ENCODE results near the gene ZBTB20. TPM values are rescaled to one million over a fixed set of nuclear protein-coding genes. Genes with fewer than 3 reads are reported as not detected.

The ZBTB20 gene
- total and polyA plus RNA-seq, 4 donors, result 0.74 to 77.1 (median 27.9) TPM

GRCh38 chr3:114967168-114967567 lies 179.9 kb downstream of the ZBTB20 start:
- Histone ChIP-seq H3K4me1 (ENCODE audit: control insufficient read depth in 5 of 5, insufficient read depth in 5 of 5, low read length in 5 of 5) (no peaks in the 10 kb centered on the region), H3K36me3 (ENCODE audit: control insufficient read depth in 4 of 4, insufficient read depth in 4 of 4, low read length in 4 of 4) (peaks cover 0 to 2% (median 0%) of the 10 kb centered on the region in 4 donors), H3K4me3 (no peak overlapping the region), H3K27me3 (ENCODE audit: control insufficient read depth in 3 of 3, insufficient read depth in 3 of 3, low read length in 2 of 3) (no peaks in the 10 kb centered on the region), H3K9me3 (ENCODE audit: control insufficient read depth in 4 of 4, insufficient read depth in 3 of 4, low read length in 3 of 4) (no peaks in the 10 kb centered on the region), H3K9ac (ENCODE audit: insufficient read depth in 1 of 2, low read length in 2 of 2) (no peak overlapping the region), H3K27ac (ENCODE audit: low read depth in 1 of 2, low read length in 1 of 2) (no peak overlapping the region)
- WGBS, 2 donors, result 45 to 74% methylated on average over 1 of the region's 1 CpG
- no peak for DNase-seq
- no peak for TF ChIP-seq CTCF (IDR thresholded peaks at IDR 0.05; ENCODE audit: control extremely low read depth, extremely low read depth)
- ATAC-seq (ENCODE audit: insufficient read depth, low FRiP score), result no peak

- H3K4me3 ChIP-seq, result no peak overlapping the region
- no peaks in the 10 kb centered on the region for H3K36me3 ChIP-seq (ENCODE audit: control insufficient read depth in 4 of 4, insufficient read depth in 4 of 4, low read length in 4 of 4)
- no peak overlapping the region for H3K9ac ChIP-seq (ENCODE audit: insufficient read depth in 1 of 2, low read length in 2 of 2)
- no peak for TF ChIP-seq CTCF (IDR thresholded peaks at IDR 0.05; ENCODE audit: control extremely low read depth, extremely low read depth)
- H3K9me3 ChIP-seq (ENCODE audit: control insufficient read depth in 4 of 4, insufficient read depth in 3 of 4, low read length in 3 of 4), result no peaks in the 10 kb centered on the region
- 56 to 75% methylated on average over 2 of the region's 2 CpGs for whole genome bisulfite sequencing, 2 donors
- DNase-seq (no peak), ATAC-seq (ENCODE audit: insufficient read depth, low FRiP score) (no peak)
- H3K27me3 ChIP-seq (ENCODE audit: control insufficient read depth in 3 of 3, insufficient read depth in 3 of 3, low read length in 2 of 3), result no peaks in the 10 kb centered on the region
- peaks cover 0 to 4% (median 0%) of the 10 kb centered on the region in 5 donors for H3K4me1 ChIP-seq (ENCODE audit: control insufficient read depth in 5 of 5, insufficient read depth in 5 of 5, low read length in 5 of 5)
- no peak overlapping the region for H3K27ac ChIP-seq (ENCODE audit: low read depth in 1 of 2, low read length in 1 of 2)
These were observed 184.9 kb downstream of the ZBTB20 start for GRCh38 chr3:114962189-114962588.

GRCh38 chr3:114958930-114959329 lies 188.2 kb downstream of the ZBTB20 start:
- no peak overlapping the region for H3K9ac ChIP-seq (ENCODE audit: insufficient read depth in 1 of 2, low read length in 2 of 2)
- no peak overlapping the region for H3K27ac ChIP-seq (ENCODE audit: low read depth in 1 of 2, low read length in 1 of 2)
- no peak overlapping the region for H3K4me3 ChIP-seq
- DNase-seq, result no peak
- H3K4me1 ChIP-seq (ENCODE audit: control insufficient read depth in 5 of 5, insufficient read depth in 5 of 5, low read length in 5 of 5), result peaks cover 0 to 4% (median 0%) of the 10 kb centered on the region in 5 donors
- no peaks in the 10 kb centered on the region for H3K27me3 ChIP-seq (ENCODE audit: control insufficient read depth in 3 of 3, insufficient read depth in 3 of 3, low read length in 2 of 3)
- peaks cover 0 to 4% (median 2%) of the 10 kb centered on the region in 4 donors for H3K9me3 ChIP-seq (ENCODE audit: control insufficient read depth in 4 of 4, insufficient read depth in 3 of 4, low read length in 3 of 4)
- peaks cover 0 to 5% (median 1%) of the 10 kb centered on the region in 4 donors for H3K36me3 ChIP-seq (ENCODE audit: control insufficient read depth in 4 of 4, insufficient read depth in 4 of 4, low read length in 4 of 4)
- ATAC-seq (ENCODE audit: insufficient read depth, low FRiP score), result no peak
- no peak for TF ChIP-seq CTCF (IDR thresholded peaks at IDR 0.05; ENCODE audit: control extremely low read depth, extremely low read depth)

DNA sequence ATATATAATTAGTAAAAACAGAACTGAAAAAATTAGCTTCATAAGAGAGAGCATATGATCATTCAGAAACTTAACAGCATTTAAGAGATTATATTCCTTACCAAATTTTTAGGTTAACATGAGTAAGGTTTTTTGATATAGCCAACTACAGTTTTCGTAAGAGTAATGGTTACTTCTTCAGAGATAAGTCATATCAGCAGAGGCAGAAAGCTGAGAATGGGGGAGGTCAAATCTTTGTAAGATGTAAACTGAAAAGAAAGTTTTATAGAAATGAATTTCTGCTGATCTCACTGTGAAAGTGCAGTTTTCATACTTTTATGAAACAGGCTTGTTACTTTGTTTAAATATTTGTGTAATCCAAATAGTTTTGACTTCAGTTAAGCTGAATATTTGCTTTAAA lies 193.3 kb downstream of the ZBTB20 start:
- DNase-seq, result no peak
- peaks cover 0 to 6% (median 3%) of the 10 kb centered on the region in 4 donors for H3K36me3 ChIP-seq (ENCODE audit: control insufficient read depth in 4 of 4, insufficient read depth in 4 of 4, low read length in 4 of 4)
- no peak for ATAC-seq (ENCODE audit: insufficient read depth, low FRiP score)
- H3K27me3 ChIP-seq (ENCODE audit: control insufficient read depth in 3 of 3, insufficient read depth in 3 of 3, low read length in 2 of 3), result no peaks in the 10 kb centered on the region
- no peak overlapping the region for H3K4me3 ChIP-seq
- H3K9ac ChIP-seq (ENCODE audit: insufficient read depth in 1 of 2, low read length in 2 of 2), result no peak overlapping the region
- TF ChIP-seq CTCF (IDR thresholded peaks at IDR 0.05; ENCODE audit: control extremely low read depth, extremely low read depth), result no peak
- peaks cover 0 to 9% (median 3%) of the 10 kb centered on the region in 4 donors for H3K9me3 ChIP-seq (ENCODE audit: control insufficient read depth in 4 of 4, insufficient read depth in 3 of 4, low read length in 3 of 4)
- no peak overlapping the region for H3K27ac ChIP-seq (ENCODE audit: low read depth in 1 of 2, low read length in 1 of 2)
- WGBS, 2 donors, result 96 to 98% methylated on average over 1 of the region's 1 CpG
- peaks cover 0 to 4% (median 0%) of the 10 kb centered on the region in 5 donors for H3K4me1 ChIP-seq (ENCODE audit: control insufficient read depth in 5 of 5, insufficient read depth in 5 of 5, low read length in 5 of 5)
